Measurements from ENCODE around the gene IFT57. TPM values are rescaled to one million over a fixed set of nuclear protein-coding genes. Genes with fewer than 3 reads are reported as not detected.
"Not testable (repeated sequence)": the region's sequence is repeated elsewhere in the genome, so short reads cannot be mapped to it uniquely, and the experiment has no call there.

IFT57 gene
- total RNA-seq, 1 donor from 2014 or later: 17.9 TPM

- no peak overlapping the region for H3K4me3 ChIP-seq (ENCODE audit: low read depth, low read length)
- no peak for TF ChIP-seq CTCF (IDR thresholded peaks at IDR 0.05; ENCODE audit: insufficient read depth, low read length, poor library complexity, severe bottlenecking)
- DNase-seq (ENCODE audit: low read depth): no peak
- H3K36me3 ChIP-seq (ENCODE audit: control insufficient read depth, insufficient read depth, low read length): no peaks in the 10 kb centered on the region
- H3K27me3 ChIP-seq (ENCODE audit: control insufficient read depth, insufficient read depth, low read length): no peaks in the 10 kb centered on the region
These were observed 64.0 kb downstream of the IFT57 start for GRCh38 chr3:108158251-108158650.

- no peak for DNase-seq (ENCODE audit: low read depth)
- no peak for TF ChIP-seq CTCF (IDR thresholded peaks at IDR 0.05; ENCODE audit: insufficient read depth, low read length, poor library complexity, severe bottlenecking)
- Histone ChIP-seq H3K36me3 (ENCODE audit: control insufficient read depth, insufficient read depth, low read length) (no peaks in the 10 kb centered on the region), H3K4me3 (ENCODE audit: low read depth, low read length) (no peak overlapping the region), H3K27me3 (ENCODE audit: control insufficient read depth, insufficient read depth, low read length) (no peaks in the 10 kb centered on the region)
These were observed 65.0 kb downstream of the IFT57 start for GRCh38 chr3:108157273-108157672.

- Histone ChIP-seq H3K4me3 (ENCODE audit: low read depth, low read length) (no peak overlapping the region), H3K27me3 (ENCODE audit: control insufficient read depth, insufficient read depth, low read length) (no peaks in the 10 kb centered on the region), H3K36me3 (ENCODE audit: control insufficient read depth, insufficient read depth, low read length) (no peaks in the 10 kb centered on the region)
- no peak for TF ChIP-seq CTCF (IDR thresholded peaks at IDR 0.05; ENCODE audit: insufficient read depth, low read length, poor library complexity, severe bottlenecking)
- DNase-seq (ENCODE audit: low read depth): no peak
These were observed 65.8 kb downstream of the IFT57 start for GRCh38 chr3:108156312-108156853.

GRCh38 chr3:108155642-108156041 lies 66.6 kb downstream of the IFT57 start:
- not testable (repeated sequence) for H3K4me3 ChIP-seq (ENCODE audit: low read depth, low read length); H3K27me3 ChIP-seq (ENCODE audit: control insufficient read depth, insufficient read depth, low read length); DNase-seq (ENCODE audit: low read depth); H3K36me3 ChIP-seq (ENCODE audit: control insufficient read depth, insufficient read depth, low read length)

GRCh38 chr3:108153451-108153981 lies 68.7 kb downstream of the IFT57 start:
- Histone ChIP-seq H3K36me3 (ENCODE audit: control insufficient read depth, insufficient read depth, low read length) (no peaks in the 10 kb centered on the region), H3K4me3 (ENCODE audit: low read depth, low read length) (no peak overlapping the region), H3K27me3 (ENCODE audit: control insufficient read depth, insufficient read depth, low read length) (no peaks in the 10 kb centered on the region)
- peak; percentile 36 for TF ChIP-seq CTCF (IDR thresholded peaks at IDR 0.05; ENCODE audit: insufficient read depth, low read length, poor library complexity, severe bottlenecking)
- no peak for DNase-seq (ENCODE audit: low read depth)

- no peaks in the 10 kb centered on the region for H3K27me3 ChIP-seq (ENCODE audit: control insufficient read depth, insufficient read depth, low read length)
- DNase-seq (ENCODE audit: low read depth): no peak
- H3K36me3 ChIP-seq (ENCODE audit: control insufficient read depth, insufficient read depth, low read length): no peaks in the 10 kb centered on the region
- H3K4me3 ChIP-seq (ENCODE audit: low read depth, low read length): no peak overlapping the region
- TF ChIP-seq CTCF (IDR thresholded peaks at IDR 0.05; ENCODE audit: insufficient read depth, low read length, poor library complexity, severe bottlenecking): no peak
These were observed 70.0 kb downstream of the IFT57 start for GRCh38 chr3:108152274-108152673.

Data from kidney epithelial cell (primary cell).